HepG2 (cell line): ENCODE measurements around the gene MORN5. TPM values are rescaled to one million over a fixed set of nuclear protein-coding genes. Genes with fewer than 3 reads are reported as not detected.

Experiments used
- ATAC-seq: fragments of 200-7000 bp; cut with Tn5 transposase; 3 replicates; pipeline ENCODE4 v1.9.1; 2020; ENCODE audit warnings: mild to moderate bottlenecking, moderate library complexity
- BruUV-seq: library from RNA; stranded (reverse); fragments of 400-500 nt; replicated peaks from 2 replicates; lab custom pipeline; 2021; lab: Mats Ljungman, UMichigan
- CTCF ChIA-PET: fragments of 300-600 bp; formaldehyde crosslinking; extraction: SDS; loops from one replicate; lab custom pipeline; 2021; ENCODE audit warnings: low total read pairs, inconsistent platforms, low intra/inter-chr PET ratio; lab: Yijun Ruan, JAX
- POLR2A ChIA-PET: fragments of 350-600 bp; sonication (Branson Sonifier 250); formaldehyde crosslinking; loops from one replicate; lab custom pipeline; 2020; ENCODE audit warnings: antibody characterized with exemption, inconsistent platforms; lab: Yijun Ruan, JAX
- DNase-seq: peaks from one replicate; pipeline ENCODE4 v3.0.0-alpha.2; 2015; ENCODE audit warnings: low spot score
- FAIRE-seq: peaks from 3 replicates; lab custom pipeline; 2011; peaks lifted over from hg19 to GRCh38; lab: Jason Lieb, UNC
- H2AFZ ChIP-seq: one replicate; pipeline ENCODE4 v1.6.1; 2011; ENCODE audit warnings: low read length, inconsistent platforms
- H3K27ac ChIP-seq: fragments of 300-600 bp; 3 replicates; pipeline ENCODE4 v1.8.0; 2011; ENCODE audit warnings: mixed run types, mild to moderate bottlenecking, mixed read lengths, low read length, inconsistent platforms; ENCODE audit not compliant: insufficient read depth; ENCODE audit errors: extremely low read length
- H3K27me3 ChIP-seq, 2 experiments: fragments of 200-600 bp in 1 of 2; 2 replicates in 1 of 2; 3 replicates in 1 of 2; pipeline versions ENCODE4 v1.6.0 to v1.8.0; 2011; ENCODE audit warnings: low read length in 2 of 2, mild to moderate bottlenecking in 2 of 2, moderate library complexity in 2 of 2, inconsistent platforms in 1 of 2; ENCODE audit not compliant: insufficient read depth in 2 of 2, control insufficient read depth in 1 of 2
- H3K36me3 ChIP-seq, 2 experiments: fragments of 200-600 bp in 1 of 2; replicated peaks in 1 of 2; 2 replicates in 1 of 2; 3 replicates in 1 of 2; pipeline versions ENCODE4 v1.5.1 to v1.8.0; 2011; ENCODE audit warnings: low read length in 2 of 2, inconsistent platforms in 1 of 2; ENCODE audit not compliant: insufficient read depth in 2 of 2, control insufficient read depth in 1 of 2
- H3K4me1 ChIP-seq: 2 replicates; pipeline ENCODE4 v1.5.1; 2012; ENCODE audit warnings: low read length, inconsistent platforms; ENCODE audit not compliant: insufficient read depth
- H3K4me2 ChIP-seq: 2 replicates; pipeline ENCODE4 v1.6.0; 2011; ENCODE audit warnings: low read depth, low read length, inconsistent platforms
- H3K4me3 ChIP-seq, 3 experiments: fragments of 200-600 bp in 1 of 3; sonication (generic), shearing (Covaris generic) in 1 of 3; replicated peaks in 1 of 3; 2 replicates each; pipeline ENCODE4 v1.5.1; 2011 to 2016; ENCODE audit warnings: low read length in 3 of 3, inconsistent platforms in 2 of 3, low read depth in 2 of 3, mild to moderate bottlenecking in 2 of 3, control low read depth in 1 of 3, mixed read lengths in 1 of 3; ENCODE audit not compliant: insufficient read depth in 1 of 3
- H3K79me2 ChIP-seq: one replicate; pipeline ENCODE4 v1.6.1; 2011; ENCODE audit warnings: low read length, inconsistent platforms; ENCODE audit not compliant: insufficient read depth
- H3K9ac ChIP-seq: 2 replicates; pipeline ENCODE4 v1.6.0; 2011; ENCODE audit warnings: mild to moderate bottlenecking, low read depth, low read length, inconsistent platforms; ENCODE audit not compliant: insufficient read depth
- H3K9me3 ChIP-seq: 2 replicates; pipeline ENCODE4 v1.5.1; 2012; ENCODE audit warnings: mild to moderate bottlenecking, low read length
- H4K20me1 ChIP-seq: 2 replicates; pipeline ENCODE4 v1.6.0; 2011; ENCODE audit warnings: inconsistent platforms, mild to moderate bottlenecking, low read length, moderate library complexity; ENCODE audit not compliant: insufficient read depth
- AKAP8 ChIP-seq: sonication (generic); formaldehyde crosslinking; IDR thresholded peaks from 2 replicates; pipeline ENCODE4 v1.5.1; 2020; ENCODE audit warnings: mild to moderate bottlenecking, missing genetic modification reagents
- HNRNPL ChIP-seq: fragments of 200-400 bp; formaldehyde crosslinking; IDR thresholded peaks from 2 replicates; pipeline ENCODE4 v1.6.1; 2017; ENCODE audit warnings: mild to moderate bottlenecking, low read depth, low read length
- NFIB ChIP-seq: sonication (generic); formaldehyde crosslinking; IDR thresholded peaks from 2 replicates; pipeline ENCODE4 v1.9.0; 2021; ENCODE audit warnings: missing genetic modification reagents, mild to moderate bottlenecking, borderline replicate concordance
- PHF20 ChIP-seq: sonication (generic); formaldehyde crosslinking; IDR thresholded peaks from 2 replicates; pipeline ENCODE4 v1.5.0; 2020; ENCODE audit warnings: mild to moderate bottlenecking, missing genetic modification reagents
- REL ChIP-seq: sonication (generic); formaldehyde crosslinking; conservative IDR thresholded peaks from 2 replicates; pipeline ENCODE4 v1.8.0; 2022; ENCODE audit warnings: mild to moderate bottlenecking, missing genetic modification reagents, moderate library complexity
- RORA ChIP-seq: sonication (generic); formaldehyde crosslinking; IDR thresholded peaks from 2 replicates; pipeline ENCODE4 v1.5.0; 2020; ENCODE audit warnings: mild to moderate bottlenecking, missing genetic modification reagents, moderate library complexity
- SP4 ChIP-seq: sonication (generic); formaldehyde crosslinking; IDR thresholded peaks from 2 replicates; pipeline ENCODE4 v1.8.1; 2023; ENCODE audit warnings: mild to moderate bottlenecking, missing genetic modification reagents
- TBP ChIP-seq: sonication (generic); formaldehyde crosslinking; IDR thresholded peaks from 2 replicates; pipeline ENCODE4 v1.5.0; 2020; ENCODE audit warnings: missing genetic modification reagents
- THAP8 ChIP-seq: sonication (generic); formaldehyde crosslinking; IDR thresholded peaks from 2 replicates; pipeline ENCODE4 v1.5.1; 2020; ENCODE audit warnings: missing genetic modification reagents, mild to moderate bottlenecking, borderline replicate concordance
- ZBTB3 ChIP-seq: sonication (generic); formaldehyde crosslinking; IDR thresholded peaks from 2 replicates; pipeline ENCODE4 v1.4.0; 2020; ENCODE audit warnings: low read depth, mild to moderate bottlenecking, moderate library complexity, missing genetic modification reagents, borderline replicate concordance
- ZNF280B ChIP-seq: sonication (generic); formaldehyde crosslinking; IDR thresholded peaks from 2 replicates; pipeline ENCODE4 v1.5.0; 2020; ENCODE audit warnings: missing genetic modification reagents, mild to moderate bottlenecking, borderline replicate concordance
- ZNF281 ChIP-seq: sonication (generic); formaldehyde crosslinking; IDR thresholded peaks from 2 replicates; pipeline ENCODE4 v1.4.0; 2020; ENCODE audit warnings: missing genetic modification reagents, borderline replicate concordance
- ZNF333 ChIP-seq: sonication (generic); formaldehyde crosslinking; IDR thresholded peaks from 2 replicates; pipeline ENCODE4 v1.4.0; 2020; ENCODE audit warnings: mild to moderate bottlenecking, missing genetic modification reagents, borderline replicate concordance
- ZNF337 ChIP-seq: sonication (generic); formaldehyde crosslinking; IDR thresholded peaks from 2 replicates; pipeline ENCODE4 v1.5.1; 2020; ENCODE audit warnings: missing genetic modification reagents, low read depth, mild to moderate bottlenecking, borderline replicate concordance
- WGBS: methylation state at CpG from one replicate; pipeline ENCODE4 v1.1.6; 2017; ENCODE audit warnings: low lambda C conversion rate; 5-methylcytosine and 5-hydroxymethylcytosine counted together
- in situ Hi-C: cut with HindIII; loops from 2 replicates; pipeline ENCODE4 v1.10.0; 2017; ENCODE audit warnings: low pct_unique_long_range_greater_than_20kb; ENCODE audit not compliant: extremely low pct_ligation_motif_present
- intact Hi-C: fragments of 100-400 bp; cut with micrococcal nuclease; formaldehyde crosslinking; loops from one replicate; pipeline ENCODE4 v1.10.0; 2022; ENCODE audit not compliant: unreplicated experiment
- polyA plus RNA-seq, 8 experiments: library from polyadenylated mRNA; depleted of rRNA in 3 of 8; stranded (reverse) in 7 of 8; unstranded in 1 of 8; fragments of >200 nt; fragmentation: Illumina TruSeq in 4 of 8; extraction: Trizol in 4 of 8; gene quantifications; 2 replicates each; pipeline versions ENCODE4 v1.2.1 to v1.2.3, GENCODE V29; 2011 to 2016; ENCODE audit warnings: low read depth in 4 of 8, missing spikeins in 1 of 8, mixed read lengths in 1 of 8; ENCODE audit not compliant: insufficient read depth in 1 of 8
- total RNA-seq, 5 experiments: library from RNA; depleted of rRNA; stranded (reverse); fragments of >200 nt; fragmentation: Illumina TruSeq; extraction: Trizol; gene quantifications; 2 replicates each; pipeline ENCODE4 v1.2.3, GENCODE V29; 2016; ENCODE audit warnings: low read depth in 1 of 5
- TF ChIP-seq, protein P1 (sequence below): sonication (generic); formaldehyde crosslinking; IDR thresholded peaks from 2 replicates; pipeline ENCODE4 v1.8.0; 2022; ENCODE audit warnings: mild to moderate bottlenecking, missing genetic modification reagents
- TF ChIP-seq, protein P2 (sequence below): sonication (generic); formaldehyde crosslinking; IDR thresholded peaks from 2 replicates; pipeline ENCODE4 v1.5.1; 2020; ENCODE audit warnings: mild to moderate bottlenecking, missing genetic modification reagents, moderate library complexity

The MORN5 gene
- total and polyA plus RNA-seq, 2 of the 13 experiments (the other 11 are each of a cell fraction or from before 2014, with no cell fraction given), result not detected

- TF ChIP-seq ZNF280B (CRISPR knock-in tag) (no peak), REL (CRISPR knock-in tag) (no peak), HNRNPL (no peak), ZBTB3 (CRISPR knock-in tag) (no peak), THAP8 (CRISPR knock-in tag) (no peak), AKAP8 (CRISPR knock-in tag) (no peak), PHF20 (CRISPR knock-in tag) (no peak)
These were observed 63.1 kb downstream of the MORN5 start (continued) for GRCh38 chr9:122222791-122223190.

- H3K36me3 ChIP-seq, result no peaks in the 10 kb centered on the region
- no peaks in the 10 kb centered on the region for H3K79me2 ChIP-seq
- no peak overlapping the region for H3K4me2 ChIP-seq
- no peak overlapping the region for H2AFZ ChIP-seq
- 34% methylated on average over 5 of the region's 5 CpGs for WGBS
- H4K20me1 ChIP-seq, result no peaks in the 10 kb centered on the region
- H3K27me3 ChIP-seq, result peaks cover 9 to 92% of the 10 kb centered on the region in 2 experiments
- ChIA-PET POLR2A (no interaction called here), CTCF (no interaction called here)
- intact Hi-C loops, result no loop called here
- H3K4me3 ChIP-seq, result no peak overlapping the region
- DNase-seq (no peak), ATAC-seq (no peak), FAIRE-seq (no peak)
- H3K27ac ChIP-seq, result no peak overlapping the region
- H3K9ac ChIP-seq, result no peak overlapping the region
- no peaks in the 10 kb centered on the region for H3K9me3 ChIP-seq
- peaks cover 36% of the 10 kb centered on the region for H3K4me1 ChIP-seq
- in situ Hi-C loops, result no loop called here
- no TSS peak for BruUV-seq
- TF ChIP-seq NFIB (CRISPR knock-in tag) (no peak), TBP (CRISPR knock-in tag) (no peak), RORA (CRISPR knock-in tag) (no peak), ZNF281 (no peak), ZNF337 (CRISPR knock-in tag) (no peak), ZNF333 (CRISPR knock-in tag) (no peak), SP4 (CRISPR knock-in tag) (no peak)
- TF ChIP-seq, protein P1, sequence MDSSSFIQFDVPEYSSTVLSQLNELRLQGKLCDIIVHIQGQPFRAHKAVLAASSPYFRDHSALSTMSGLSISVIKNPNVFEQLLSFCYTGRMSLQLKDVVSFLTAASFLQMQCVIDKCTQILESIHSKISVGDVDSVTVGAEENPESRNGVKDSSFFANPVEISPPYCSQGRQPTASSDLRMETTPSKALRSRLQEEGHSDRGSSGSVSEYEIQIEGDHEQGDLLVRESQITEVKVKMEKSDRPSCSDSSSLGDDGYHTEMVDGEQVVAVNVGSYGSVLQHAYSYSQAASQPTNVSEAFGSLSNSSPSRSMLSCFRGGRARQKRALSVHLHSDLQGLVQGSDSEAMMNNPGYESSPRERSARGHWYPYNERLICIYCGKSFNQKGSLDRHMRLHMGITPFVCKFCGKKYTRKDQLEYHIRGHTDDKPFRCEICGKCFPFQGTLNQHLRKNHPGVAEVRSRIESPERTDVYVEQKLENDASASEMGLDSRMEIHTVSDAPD (CRISPR knock-in tag), result no peak
- TF ChIP-seq, protein P2, sequence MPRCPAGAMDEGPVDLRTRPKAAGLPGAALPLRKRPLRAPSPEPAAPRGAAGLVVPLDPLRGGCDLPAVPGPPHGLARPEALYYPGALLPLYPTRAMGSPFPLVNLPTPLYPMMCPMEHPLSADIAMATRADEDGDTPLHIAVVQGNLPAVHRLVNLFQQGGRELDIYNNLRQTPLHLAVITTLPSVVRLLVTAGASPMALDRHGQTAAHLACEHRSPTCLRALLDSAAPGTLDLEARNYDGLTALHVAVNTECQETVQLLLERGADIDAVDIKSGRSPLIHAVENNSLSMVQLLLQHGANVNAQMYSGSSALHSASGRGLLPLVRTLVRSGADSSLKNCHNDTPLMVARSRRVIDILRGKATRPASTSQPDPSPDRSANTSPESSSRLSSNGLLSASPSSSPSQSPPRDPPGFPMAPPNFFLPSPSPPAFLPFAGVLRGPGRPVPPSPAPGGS (CRISPR knock-in tag), result no peak
These were observed 63.7 kb downstream of the MORN5 start for GRCh38 chr9:122223435-122223834.
